ENCODE results near the gene ATP4A. TPM values are rescaled to one million over a fixed set of nuclear protein-coding genes. Genes with fewer than 3 reads are reported as not detected.
A peak's percentile ranks its signal among the peaks of the same experiment; 100 is the strongest.

Gene ATP4A
- total RNA-seq, 2 experiments from 2014 or later, result not detected

- no peak for DNase-seq
- Mint-ChIP-seq H3K4me3 (no peak overlapping the region), H3K27me3 (peaks cover 5% of the 10 kb centered on the region), H3K27ac (no peak overlapping the region), H3K36me3 (no peaks in the 10 kb centered on the region), H3K4me1 (peaks cover 7% of the 10 kb centered on the region), H3K9me3 (ENCODE audit: low read depth) (no peaks in the 10 kb centered on the region)
- CTCF ChIA-PET, result interaction anchor here (0.7 to 2.6 kb wide), 8 partner anchors 14 to 90 kb away, joined by 3 to 21 read pairs (median 4); no protein-coding TSS in a partner anchor
- no peak for ATAC-seq
Measured at GRCh38 chr19:35592226-35592625, 28.8 kb upstream of the ATP4A start.

GRCh38 chr19:35590875-35591274 is 27.4 kb upstream of the ATP4A start:
- Mint-ChIP-seq H3K4me3 (no peak overlapping the region), H3K4me1 (no peaks in the 10 kb centered on the region), H3K36me3 (no peaks in the 10 kb centered on the region), H3K9me3 (ENCODE audit: low read depth) (no peaks in the 10 kb centered on the region), H3K27ac (no peak overlapping the region), H3K27me3 (peaks cover 10% of the 10 kb centered on the region)
- CTCF ChIA-PET, result interaction anchor here (0.6 to 2.6 kb wide), 2 partner anchors 33 to 81 kb away, joined by 3 to 21 read pairs; no protein-coding TSS in a partner anchor
- ATAC-seq (no peak), DNase-seq (no peak)

GRCh38 chr19:35587321-35587720 is 23.9 kb upstream of the ATP4A start:
- ATAC-seq (no peak), DNase-seq (no peak)
- peaks cover 19% of the 10 kb centered on the region for H3K27me3 Mint-ChIP-seq
- no peak overlapping the region for H3K27ac Mint-ChIP-seq
- no peaks in the 10 kb centered on the region for H3K4me1 Mint-ChIP-seq
- H3K9me3 Mint-ChIP-seq (ENCODE audit: low read depth), result no peaks in the 10 kb centered on the region
- H3K36me3 Mint-ChIP-seq, result no peaks in the 10 kb centered on the region
- CTCF ChIA-PET, result no interaction called here
- H3K4me3 Mint-ChIP-seq, result no peak overlapping the region

- ATAC-seq, result peak; percentile 23
- H3K36me3 Mint-ChIP-seq, result no peaks in the 10 kb centered on the region
- no peak for DNase-seq
Measured at GRCh38 chr19:35585848-35586247, 22.4 kb upstream of the ATP4A start, which contains the start of gene PMIS2. TSS of gene PMIS2 (plus strand) at chr19:35586173. CDS start at chr19:35586260, 87 bp downstream.

GRCh38 chr19:35582760-35583159 is 19.3 kb upstream of the ATP4A start:
- H3K27ac Mint-ChIP-seq, result no peak overlapping the region
- H3K4me3 Mint-ChIP-seq, result no peak overlapping the region
- DNase-seq (no peak), ATAC-seq (no peak)
- H3K4me1 Mint-ChIP-seq, result no peaks in the 10 kb centered on the region
- H3K9me3 Mint-ChIP-seq (ENCODE audit: low read depth), result no peaks in the 10 kb centered on the region
- H3K36me3 Mint-ChIP-seq, result no peaks in the 10 kb centered on the region
- H3K27me3 Mint-ChIP-seq, result peaks cover 19% of the 10 kb centered on the region
- CTCF ChIA-PET, result no interaction called here

More at GRCh38 chr19:35585848-35586247, 22.4 kb upstream of the ATP4A start, which contains the start of gene PMIS2:
- Mint-ChIP-seq H3K27me3 (peaks cover 21% of the 10 kb centered on the region), H3K4me3 (no peak within 1 kb of the TSS), H3K27ac (no peak within 1 kb of the TSS), H3K9me3 (ENCODE audit: low read depth) (no peaks in the 10 kb centered on the region), H3K4me1 (no peaks in the 10 kb centered on the region)
- CTCF ChIA-PET, result interaction anchor here (1.1 kb wide), 1 partner anchor 12 kb away, joined by 3 read pairs; no protein-coding TSS in a partner anchor

GRCh38 chr19:35578707-35579106 is 15.2 kb upstream of the ATP4A start:
- H3K27me3 Mint-ChIP-seq, result peaks cover 16% of the 10 kb centered on the region
- H3K36me3 Mint-ChIP-seq, result no peaks in the 10 kb centered on the region
- CTCF ChIA-PET, result no interaction called here
- no peaks in the 10 kb centered on the region for H3K4me1 Mint-ChIP-seq
- no peak overlapping the region for H3K4me3 Mint-ChIP-seq
- DNase-seq (no peak), ATAC-seq (no peak)
- no peak overlapping the region for H3K27ac Mint-ChIP-seq
- H3K9me3 Mint-ChIP-seq (ENCODE audit: low read depth), result peaks cover 18% of the 10 kb centered on the region

GRCh38 chr19:35577918-35578317 is 14.5 kb upstream of the ATP4A start:
- ATAC-seq (no peak), DNase-seq (no peak)
- H3K9me3 Mint-ChIP-seq (ENCODE audit: low read depth), result peaks cover 18% of the 10 kb centered on the region
- no peaks in the 10 kb centered on the region for H3K36me3 Mint-ChIP-seq
- CTCF ChIA-PET, result no interaction called here
- peaks cover 16% of the 10 kb centered on the region for H3K27me3 Mint-ChIP-seq
- H3K27ac Mint-ChIP-seq, result no peak overlapping the region
- H3K4me3 Mint-ChIP-seq, result no peak overlapping the region
- H3K4me1 Mint-ChIP-seq, result no peaks in the 10 kb centered on the region

- Mint-ChIP-seq H3K4me1 (peaks cover 2% of the 10 kb centered on the region), H3K9me3 (ENCODE audit: low read depth) (peaks cover 12% of the 10 kb centered on the region), H3K27me3 (peaks cover 22% of the 10 kb centered on the region), H3K27ac (no peak overlapping the region), H3K36me3 (no peaks in the 10 kb centered on the region), H3K4me3 (no peak overlapping the region)
- ATAC-seq, result no peak
- no peak for DNase-seq
- CTCF ChIA-PET, result interaction anchor here (0.6 kb wide), 1 partner anchor 37 kb away, joined by 3 read pairs; no protein-coding TSS in a partner anchor
Measured at GRCh38 chr19:35571406-35571965, 8.0 kb upstream of the ATP4A start.

- DNase-seq, result no peak
- ATAC-seq, result no peak
- H3K27ac Mint-ChIP-seq, result no peak overlapping the region
- no peaks in the 10 kb centered on the region for H3K36me3 Mint-ChIP-seq
- H3K4me1 Mint-ChIP-seq, result peaks cover 2% of the 10 kb centered on the region
- H3K9me3 Mint-ChIP-seq (ENCODE audit: low read depth), result no peaks in the 10 kb centered on the region
- H3K4me3 Mint-ChIP-seq, result no peak overlapping the region
- CTCF ChIA-PET, result no interaction called here
- H3K27me3 Mint-ChIP-seq, result peaks cover 22% of the 10 kb centered on the region
Measured at GRCh38 chr19:35569281-35569781, 5.9 kb upstream of the ATP4A start.

- no peak for ATAC-seq
- H3K36me3 Mint-ChIP-seq, result no peaks in the 10 kb centered on the region
- DNase-seq, result no peak
- CTCF ChIA-PET, result interaction anchor here (0.6 kb wide), 1 partner anchor 15 kb away, joined by 3 read pairs; no protein-coding TSS in a partner anchor
- peaks cover 2% of the 10 kb centered on the region for H3K4me1 Mint-ChIP-seq
- peaks cover 14% of the 10 kb centered on the region for H3K27me3 Mint-ChIP-seq
- H3K27ac Mint-ChIP-seq, result no peak overlapping the region
- no peak overlapping the region for H3K4me3 Mint-ChIP-seq
- H3K9me3 Mint-ChIP-seq (ENCODE audit: low read depth), result no peaks in the 10 kb centered on the region
Measured at GRCh38 chr19:35566738-35567137, 3.3 kb upstream of the ATP4A start.

- no peak overlapping the region for H3K4me3 Mint-ChIP-seq
- no peak overlapping the region for H3K27ac Mint-ChIP-seq
Measured at GRCh38 chr19:35565016-35565856, 1.8 kb upstream of the ATP4A start.

GRCh38 chr19:35562776-35563175 is 682 bp downstream of the ATP4A start:
- H3K4me3 Mint-ChIP-seq, result no peak overlapping the region
- no peak overlapping the region for H3K27ac Mint-ChIP-seq
- H3K27me3 Mint-ChIP-seq, result peaks cover 23% of the 10 kb centered on the region
- CTCF ChIA-PET, result no interaction called here
- peaks cover 4% of the 10 kb centered on the region for H3K4me1 Mint-ChIP-seq
- H3K9me3 Mint-ChIP-seq (ENCODE audit: low read depth), result no peaks in the 10 kb centered on the region
- no peak for DNase-seq
- no peaks in the 10 kb centered on the region for H3K36me3 Mint-ChIP-seq
- no peak for ATAC-seq

More at GRCh38 chr19:35565016-35565856, 1.8 kb upstream of the ATP4A start:
- CTCF ChIA-PET, result interaction anchor here (0.7 to 2.1 kb wide), 2 partner anchors 17 to 55 kb away, joined by 3 to 9 read pairs; no protein-coding TSS in a partner anchor
- ATAC-seq (no peak), DNase-seq (no peak)
- no peaks in the 10 kb centered on the region for H3K9me3 Mint-ChIP-seq (ENCODE audit: low read depth)
- peaks cover 14% of the 10 kb centered on the region for H3K27me3 Mint-ChIP-seq
- H3K4me1 Mint-ChIP-seq, result no peaks in the 10 kb centered on the region
- no peaks in the 10 kb centered on the region for H3K36me3 Mint-ChIP-seq

GRCh38 chr19:35562336-35562735 is 1.1 kb downstream of the ATP4A start:
- Mint-ChIP-seq H3K4me1 (peaks cover 5% of the 10 kb centered on the region), H3K27ac (no peak overlapping the region), H3K9me3 (ENCODE audit: low read depth) (no peaks in the 10 kb centered on the region), H3K4me3 (no peak overlapping the region), H3K36me3 (no peaks in the 10 kb centered on the region), H3K27me3 (peaks cover 23% of the 10 kb centered on the region)
- CTCF ChIA-PET, result no interaction called here
- no peak for DNase-seq
- ATAC-seq, result no peak
